ENCODE data around the gene PERCC1.
"Not testable (repeated sequence)": the region's sequence is repeated elsewhere in the genome, so short reads cannot be mapped to it uniquely, and the experiment has no call there.

The PERCC1 gene

GRCh38 chr16:1466054-1466453, 35.2 kb downstream of the PERCC1 start:
- DNase-seq (ENCODE audit: low read depth in 2 of 3, low spot score in 1 of 3): no peak

GRCh38 chr16:1466968-1467521, 36.2 kb downstream of the PERCC1 start:
- no peak for DNase-seq (ENCODE audit: low read depth in 2 of 3, low spot score in 1 of 3)

- DNase-seq (ENCODE audit: low read depth in 2 of 3, low spot score in 1 of 3): no peak
Observed at GRCh38 chr16:1468426-1468810, 37.5 kb downstream of the PERCC1 start.

DNA sequence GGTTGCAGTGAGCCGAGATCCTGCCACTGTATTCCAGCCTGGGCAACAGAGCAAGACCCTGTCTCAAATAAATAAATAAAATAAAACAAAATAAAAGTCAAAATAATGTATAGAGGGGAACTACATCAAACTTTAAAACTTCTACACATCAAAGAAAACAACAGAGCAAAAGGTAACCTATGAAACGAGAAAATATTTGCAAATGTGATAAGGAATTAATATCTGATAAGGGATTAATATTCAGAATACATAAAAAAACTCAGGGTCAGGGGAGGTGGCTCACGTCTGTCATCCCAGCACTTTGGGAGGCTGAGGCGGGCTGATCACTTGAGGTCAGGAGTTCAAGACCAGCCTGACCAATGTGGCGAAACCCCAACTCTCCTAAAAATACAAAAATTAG, 38.3 kb downstream of the PERCC1 start:
- not testable (repeated sequence) for DNase-seq (ENCODE audit: low read depth in 2 of 3, low spot score in 1 of 3)

GRCh38 chr16:1469693-1470201, 38.9 kb downstream of the PERCC1 start:
- no peak for DNase-seq (ENCODE audit: low read depth in 2 of 3, low spot score in 1 of 3)

DNA sequence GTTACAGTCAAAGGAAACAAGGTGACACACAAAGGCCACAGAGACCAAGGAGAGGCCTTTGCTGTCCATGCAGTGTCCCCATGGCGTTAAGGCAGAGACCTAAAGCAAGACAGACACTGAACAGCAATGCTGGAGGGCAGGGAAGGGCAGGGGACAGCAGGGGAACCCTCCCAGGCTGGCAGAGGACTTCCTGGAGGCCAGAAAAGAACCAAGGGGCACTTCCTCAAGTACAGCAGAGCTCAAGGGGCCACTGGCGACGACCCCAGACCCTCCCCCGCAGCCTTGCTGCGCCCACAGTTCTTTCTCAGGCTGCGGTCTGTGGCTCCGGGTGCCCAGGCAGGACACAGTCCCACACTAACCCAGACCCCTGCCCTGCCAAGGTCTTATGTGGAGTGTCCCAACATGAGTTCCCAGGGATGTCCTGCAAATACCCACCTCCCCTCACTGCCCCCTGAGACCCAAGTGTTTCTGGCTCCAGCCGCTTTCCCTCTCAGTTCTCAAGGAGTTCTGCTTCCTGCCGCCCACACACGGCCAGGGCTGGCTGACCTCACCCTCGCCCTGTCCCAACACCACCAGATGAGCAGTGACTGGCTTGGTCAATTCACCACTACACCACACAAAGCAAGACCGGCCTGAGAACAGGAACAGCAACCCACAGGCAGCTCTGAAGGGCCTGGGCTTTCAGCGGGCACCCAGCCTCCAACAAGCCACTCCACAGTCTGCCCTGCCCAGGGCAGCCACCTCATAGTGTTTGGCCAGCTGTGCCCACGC, 39.8 kb downstream of the PERCC1 start:
- DNase-seq (ENCODE audit: low read depth in 2 of 3, low spot score in 1 of 3): no peak

DNA sequence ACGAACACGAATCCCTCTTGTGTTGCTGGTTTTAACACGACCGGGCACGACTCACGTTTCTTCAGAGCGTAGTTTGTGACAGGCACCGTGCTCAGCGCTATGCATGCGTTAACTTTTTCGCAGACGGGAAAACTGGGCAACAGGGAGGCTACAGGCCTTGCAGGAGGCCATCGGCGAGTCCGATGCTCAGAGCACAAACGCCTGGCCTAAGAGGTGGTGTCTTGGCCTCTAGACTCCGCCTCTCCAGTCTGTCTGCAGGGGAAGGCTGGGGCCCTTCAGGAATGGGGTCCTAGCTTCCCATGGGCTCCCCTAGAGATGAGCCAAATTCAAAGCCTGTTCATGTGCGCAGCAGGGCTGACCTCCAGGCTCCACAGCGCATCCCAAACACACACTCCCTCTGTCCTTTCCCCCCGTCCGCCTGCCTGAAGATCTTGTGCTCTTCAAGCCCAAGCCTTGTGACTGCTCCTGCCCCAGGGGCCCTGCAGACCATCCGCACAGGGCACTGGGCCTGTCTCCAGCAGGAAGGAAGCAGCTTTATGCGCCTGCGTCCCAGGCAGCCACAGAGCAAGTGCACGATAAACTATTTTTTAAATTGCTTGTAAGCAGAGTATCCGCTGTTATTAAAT, 40.8 kb downstream of the PERCC1 start:
- no peak for DNase-seq (ENCODE audit: low read depth in 2 of 3, low spot score in 1 of 3)

- DNase-seq (ENCODE audit: low read depth in 2 of 3, low spot score in 1 of 3): no peak
Observed at GRCh38 chr16:1472974-1473373, 42.1 kb downstream of the PERCC1 start.

- no peak for DNase-seq (ENCODE audit: low read depth in 2 of 3, low spot score in 1 of 3)
Observed at GRCh38 chr16:1474082-1474795, 43.4 kb downstream of the PERCC1 start.

DNA sequence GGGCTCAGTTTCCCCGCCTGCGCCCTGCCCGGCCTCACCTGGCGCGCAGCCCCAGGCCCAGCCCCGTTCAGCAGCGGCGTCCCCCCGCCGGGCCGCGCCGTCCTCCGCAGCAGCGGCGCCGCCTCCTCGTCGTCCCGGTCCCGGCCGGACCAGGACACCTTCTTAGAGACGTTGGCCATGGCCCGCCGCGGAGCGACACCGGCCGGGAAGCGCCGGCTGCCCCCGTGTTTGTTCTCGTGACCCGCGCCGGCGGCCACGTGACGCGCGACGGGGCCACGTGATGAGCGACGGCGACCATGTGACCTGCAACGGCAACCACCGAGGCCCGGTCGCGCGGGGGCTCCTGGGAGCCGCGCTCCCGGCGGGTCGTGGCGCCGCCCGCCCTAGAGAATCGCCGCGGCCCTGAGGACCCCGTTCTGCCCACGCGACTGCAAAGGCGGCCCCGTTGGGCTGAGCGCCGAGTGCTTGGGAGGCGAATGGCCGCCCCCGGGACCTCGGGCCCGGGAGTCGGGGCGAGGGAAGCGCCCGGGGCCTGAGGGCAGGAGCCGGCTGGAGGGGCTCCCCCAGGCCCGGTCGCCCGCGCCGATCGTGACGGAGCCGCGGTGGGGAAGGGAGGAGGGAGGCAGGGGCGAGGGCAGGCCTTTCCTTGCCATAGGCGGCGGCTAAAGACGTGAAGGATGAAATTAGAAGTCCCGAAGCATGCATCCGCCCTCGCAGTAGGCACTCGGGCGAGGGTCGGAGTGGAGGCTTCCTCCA, 44.1 kb downstream of the PERCC1 start, which contains the start of gene CLCN7:
CLCN7 (minus strand) TSS at position 233 of the 756 bp plus-strand sequence; CDS start at position 179, 54 bp downstream.
- DNase-seq (ENCODE audit: low read depth in 2 of 3, low spot score in 1 of 3): peak; percentile 78 to 87 (median 79)

GRCh38 chr16:1475552-1476114, 44.8 kb downstream of the PERCC1 start:
- no peak for DNase-seq (ENCODE audit: low read depth in 2 of 3, low spot score in 1 of 3)

DNA sequence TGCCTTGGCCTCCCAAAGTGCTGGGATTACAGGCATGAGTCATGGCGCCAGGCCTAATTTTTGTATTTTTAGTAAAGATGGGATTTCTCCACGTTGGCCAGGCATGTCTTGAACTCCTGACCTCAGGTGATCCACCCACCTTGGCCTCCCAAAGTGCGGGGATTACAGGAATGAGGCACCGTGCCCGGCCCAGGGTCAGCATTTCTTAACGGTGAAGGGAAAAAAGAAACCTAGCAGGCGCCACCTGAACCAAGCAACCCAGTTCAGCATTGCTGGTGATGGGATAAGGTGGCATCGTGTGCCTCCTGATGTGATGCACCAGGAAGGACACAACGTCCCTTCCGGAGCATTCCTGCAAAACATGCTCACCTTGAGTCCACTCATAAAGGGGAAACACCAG, 46.2 kb downstream of the PERCC1 start:
- no peak for DNase-seq (ENCODE audit: low read depth in 2 of 3, low spot score in 1 of 3)

- DNase-seq (ENCODE audit: low read depth in 2 of 3, low spot score in 1 of 3): not testable (repeated sequence)
Observed at GRCh38 chr16:1478937-1479336, 48.1 kb downstream of the PERCC1 start.

GRCh38 chr16:1481906-1482835, 51.3 kb downstream of the PERCC1 start:
- no peak for DNase-seq (ENCODE audit: low read depth in 2 of 3, low spot score in 1 of 3)

Measured in stimulated activated CD4-positive, alpha-beta T cell treated with anti-CD3 and anti-CD28 coated beads, Interleukin-12 subunit alpha, Interleukin-12 subunit beta, amount 100 ng/mL, for 48 hours (primary cell).